Kidney epithelial cell (primary cell): Measurements from ENCODE around the gene PPP1R3A. TPM values are rescaled to one million over a fixed set of nuclear protein-coding genes. Genes with fewer than 3 reads are reported as not detected.

Source experiments
- DNase-seq: peaks from one replicate; pipeline ENCODE4 v3.0.0-alpha.2; 2010; ENCODE audit warnings: low read depth
- H3K27me3 ChIP-seq: 2 replicates; pipeline ENCODE4 v1.6.0; 2011; ENCODE audit warnings: low read length; ENCODE audit not compliant: control insufficient read depth, insufficient read depth
- H3K36me3 ChIP-seq: 2 replicates; pipeline ENCODE4 v1.5.1; 2011; ENCODE audit warnings: low read length; ENCODE audit not compliant: control insufficient read depth, insufficient read depth
- H3K4me3 ChIP-seq: 2 replicates; pipeline ENCODE4 v1.5.1; 2011; ENCODE audit warnings: low read depth, mild to moderate bottlenecking, control low read depth, low read length
- total RNA-seq: library from RNA; depleted of rRNA; stranded (reverse); fragments of >200 nt; gene quantifications from 2 replicates; pipeline ENCODE4 v1.2.3, GENCODE V29; 2015
- TF ChIP-seq, protein P1 (sequence below): IDR thresholded peaks from 2 replicates; pipeline ENCODE4 v1.5.1; 2011; ENCODE audit warnings: mild to moderate bottlenecking, moderate library complexity, low read length, control low read depth, inconsistent platforms; ENCODE audit not compliant: insufficient read depth, poor library complexity, severe bottlenecking

The PPP1R3A gene
- total RNA-seq, 1 donor from 2014 or later, result not detected

- no peak overlapping the region for H3K4me3 ChIP-seq
- TF ChIP-seq, protein P1, sequence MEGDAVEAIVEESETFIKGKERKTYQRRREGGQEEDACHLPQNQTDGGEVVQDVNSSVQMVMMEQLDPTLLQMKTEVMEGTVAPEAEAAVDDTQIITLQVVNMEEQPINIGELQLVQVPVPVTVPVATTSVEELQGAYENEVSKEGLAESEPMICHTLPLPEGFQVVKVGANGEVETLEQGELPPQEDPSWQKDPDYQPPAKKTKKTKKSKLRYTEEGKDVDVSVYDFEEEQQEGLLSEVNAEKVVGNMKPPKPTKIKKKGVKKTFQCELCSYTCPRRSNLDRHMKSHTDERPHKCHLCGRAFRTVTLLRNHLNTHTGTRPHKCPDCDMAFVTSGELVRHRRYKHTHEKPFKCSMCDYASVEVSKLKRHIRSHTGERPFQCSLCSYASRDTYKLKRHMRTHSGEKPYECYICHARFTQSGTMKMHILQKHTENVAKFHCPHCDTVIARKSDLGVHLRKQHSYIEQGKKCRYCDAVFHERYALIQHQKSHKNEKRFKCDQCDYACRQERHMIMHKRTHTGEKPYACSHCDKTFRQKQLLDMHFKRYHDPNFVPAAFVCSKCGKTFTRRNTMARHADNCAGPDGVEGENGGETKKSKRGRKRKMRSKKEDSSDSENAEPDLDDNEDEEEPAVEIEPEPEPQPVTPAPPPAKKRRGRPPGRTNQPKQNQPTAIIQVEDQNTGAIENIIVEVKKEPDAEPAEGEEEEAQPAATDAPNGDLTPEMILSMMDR, result no peak
- no peaks in the 10 kb centered on the region for H3K27me3 ChIP-seq
- H3K36me3 ChIP-seq, result no peaks in the 10 kb centered on the region
- DNase-seq, result no peak
Observed at GRCh38 chr7:113917840-113918239, 969 bp downstream of the PPP1R3A start.

- no peaks in the 10 kb centered on the region for H3K36me3 ChIP-seq
- H3K4me3 ChIP-seq, result no peak overlapping the region
- H3K27me3 ChIP-seq, result no peaks in the 10 kb centered on the region
- TF ChIP-seq, protein P1, result no peak
- DNase-seq, result no peak
Observed at GRCh38 chr7:113915956-113916355, 2.9 kb downstream of the PPP1R3A start.

DNA sequence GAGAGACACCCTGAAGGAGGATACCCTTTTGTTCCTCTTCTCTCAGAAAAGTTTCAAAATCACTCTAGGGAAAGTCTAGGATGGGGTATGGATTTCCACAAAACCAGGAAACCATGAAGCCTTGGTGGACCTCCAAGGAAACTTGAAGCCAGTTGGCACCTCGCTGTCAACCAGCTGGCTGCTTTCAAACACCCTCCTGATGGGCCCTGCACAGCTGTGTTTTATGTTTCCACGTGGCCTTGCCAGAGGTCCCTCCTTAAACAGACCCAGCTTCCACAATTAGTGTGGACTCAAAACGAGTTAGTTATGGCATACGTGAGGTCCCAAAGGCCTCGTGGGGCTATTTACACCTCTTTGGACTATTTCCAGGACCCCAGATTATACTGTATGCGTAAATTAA is 5.9 kb downstream of the PPP1R3A start:
- Histone ChIP-seq H3K36me3 (no peaks in the 10 kb centered on the region), H3K4me3 (no peak overlapping the region), H3K27me3 (no peaks in the 10 kb centered on the region)
- TF ChIP-seq, protein P1, result no peak
- no peak for DNase-seq

- Histone ChIP-seq H3K36me3 (no peaks in the 10 kb centered on the region), H3K4me3 (no peak overlapping the region), H3K27me3 (no peaks in the 10 kb centered on the region)
- no peak for DNase-seq
- TF ChIP-seq, protein P1, result no peak
Observed at GRCh38 chr7:113907617-113908016, 11.2 kb downstream of the PPP1R3A start.

GRCh38 chr7:113904521-113904920 is 14.3 kb downstream of the PPP1R3A start:
- TF ChIP-seq, protein P1, result no peak
- no peak overlapping the region for H3K4me3 ChIP-seq
- no peaks in the 10 kb centered on the region for H3K27me3 ChIP-seq
- H3K36me3 ChIP-seq, result no peaks in the 10 kb centered on the region
- DNase-seq, result no peak

GRCh38 chr7:113892818-113893217 is 26.0 kb downstream of the PPP1R3A start:
- DNase-seq, result no peak
- no peaks in the 10 kb centered on the region for H3K27me3 ChIP-seq
- TF ChIP-seq, protein P1, result no peak
- H3K36me3 ChIP-seq, result no peaks in the 10 kb centered on the region
- H3K4me3 ChIP-seq, result no peak overlapping the region
